HL-60 (cell line): ENCODE measurements around the gene ZNF598.

Source experiments
- DNase-seq, 2 experiments: peaks; one replicate each; pipeline ENCODE4 v3.0.0-alpha.2; 2010 to 2020; ENCODE audit warnings: low read depth in 1 of 2, low spot score in 1 of 2
- H3K27ac ChIP-seq: fragments of 250-450 bp; sonication (Bioruptor Pico); replicated peaks from 2 replicates; pipeline ENCODE4 v1.5.1; 2020; ENCODE audit warnings: mild to moderate bottlenecking, moderate library complexity
- H3K27me3 ChIP-seq: fragments of 250-450 bp; sonication (Bioruptor Pico); 2 replicates; pipeline ENCODE4 v1.5.1; 2021; ENCODE audit warnings: mild to moderate bottlenecking, moderate library complexity; ENCODE audit not compliant: insufficient read depth, poor library complexity, severe bottlenecking
- H3K4me3 ChIP-seq: replicated peaks from 2 replicates; pipeline ENCODE4 v1.5.1; 2011; ENCODE audit warnings: mild to moderate bottlenecking, control low read depth, low read length; ENCODE audit not compliant: insufficient read depth
- CTCF ChIP-seq: IDR thresholded peaks from one replicate; pipeline ENCODE4 v1.5.1; 2011; ENCODE audit warnings: low read length, control low read depth, inconsistent platforms; ENCODE audit not compliant: insufficient read depth
- GABPA ChIP-seq: IDR thresholded peaks from 2 replicates; pipeline ENCODE4 v1.6.1; 2012; ENCODE audit warnings: low read depth
- POLR2AphosphoS5 ChIP-seq: IDR thresholded peaks from 2 replicates; pipeline ENCODE4 v1.6.1; 2012; ENCODE audit warnings: low read depth
- REST ChIP-seq: IDR thresholded peaks from 2 replicates; pipeline ENCODE4 v1.6.1; 2012; ENCODE audit warnings: low read depth; ENCODE audit not compliant: insufficient replicate concordance
- SPI1 ChIP-seq: IDR thresholded peaks from 2 replicates; pipeline ENCODE4 v1.6.1; 2012; ENCODE audit warnings: low read depth, mild to moderate bottlenecking, borderline replicate concordance

Gene ZNF598

GRCh38 chr16:2005646-2006045 is 4.0 kb downstream of the ZNF598 start:
- DNase-seq: no peak
- Histone ChIP-seq H3K4me3 (no peak overlapping the region), H3K27me3 (no peaks in the 10 kb centered on the region), H3K27ac (no peak overlapping the region)
- TF ChIP-seq POLR2AphosphoS5 (no peak), CTCF (no peak), SPI1 (no peak), REST (no peak), GABPA (no peak)

- no peak overlapping the region for H3K27ac ChIP-seq
These were observed 4.7 kb downstream of the ZNF598 start for GRCh38 chr16:2004795-2005517.

More at GRCh38 chr16:2004795-2005517, 4.7 kb downstream of the ZNF598 start:
- TF ChIP-seq POLR2AphosphoS5 (no peak), SPI1 (no peak), CTCF (no peak), REST (no peak), GABPA (no peak)
- no peak overlapping the region for H3K4me3 ChIP-seq
- DNase-seq: no peak
- no peaks in the 10 kb centered on the region for H3K27me3 ChIP-seq
